ENCODE measurements around the gene KRTAP10-5.
A peak's percentile ranks its signal among the peaks of the same experiment; 100 is the strongest.
"Not testable (repeated sequence)": the region's sequence is repeated elsewhere in the genome, so short reads cannot be mapped to it uniquely, and the experiment has no call there.

KRTAP10-5 gene

DNA sequence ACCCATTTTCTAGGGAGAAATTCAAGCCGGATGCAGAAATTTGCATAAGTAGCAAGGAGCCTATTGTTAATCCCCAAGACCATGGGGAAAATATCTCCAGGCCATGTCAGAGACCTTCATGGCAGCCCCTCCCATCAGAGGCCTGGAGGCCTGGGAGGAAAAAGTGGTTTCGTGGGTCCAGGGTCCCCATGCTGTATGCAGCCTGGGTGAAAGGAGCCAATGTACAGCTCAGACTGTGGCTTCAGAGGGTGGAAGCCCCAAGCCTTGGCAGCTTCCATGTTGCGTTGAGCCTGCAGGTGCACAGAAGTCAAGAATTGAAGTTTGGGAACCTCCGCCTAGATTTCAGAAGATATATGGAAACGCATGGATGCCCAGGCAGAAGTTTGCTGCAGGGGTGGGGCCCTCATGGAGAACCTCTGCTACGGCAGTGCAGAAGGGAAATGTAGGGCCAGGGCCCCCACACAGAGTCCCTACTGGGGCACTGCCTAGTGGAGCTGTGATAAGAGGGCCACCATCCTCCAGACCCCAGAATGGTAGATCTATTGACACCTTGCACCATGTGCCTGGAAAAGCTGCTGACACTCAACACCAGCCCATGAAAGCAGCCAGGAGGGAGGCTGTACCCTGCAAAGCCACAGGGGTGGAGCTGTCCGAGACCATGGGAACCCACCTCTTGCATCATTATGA, 29.9 kb upstream of the KRTAP10-5 start:
- DNase-seq (ENCODE audit: low spot score): not testable (repeated sequence)

DNA sequence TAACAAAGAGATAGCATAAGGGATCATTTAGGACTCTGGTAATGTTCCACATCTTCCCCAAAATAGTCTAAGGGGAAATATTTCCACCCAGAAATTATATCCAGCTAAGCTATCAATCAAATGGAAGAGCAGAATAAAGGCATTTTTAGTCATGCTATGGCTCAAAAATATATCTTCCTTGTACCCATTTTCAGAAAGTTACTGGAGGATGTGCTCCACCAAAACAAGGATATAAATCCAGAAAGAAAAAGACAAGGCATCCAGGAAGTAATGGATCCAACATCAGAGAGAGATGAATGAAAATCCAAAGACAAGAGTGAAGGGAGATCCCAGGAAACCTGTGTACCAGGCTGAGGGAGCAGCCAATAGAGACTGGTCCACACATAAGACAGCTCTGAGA, 28.8 kb upstream of the KRTAP10-5 start:
- DNase-seq (ENCODE audit: low spot score): no peak

DNA sequence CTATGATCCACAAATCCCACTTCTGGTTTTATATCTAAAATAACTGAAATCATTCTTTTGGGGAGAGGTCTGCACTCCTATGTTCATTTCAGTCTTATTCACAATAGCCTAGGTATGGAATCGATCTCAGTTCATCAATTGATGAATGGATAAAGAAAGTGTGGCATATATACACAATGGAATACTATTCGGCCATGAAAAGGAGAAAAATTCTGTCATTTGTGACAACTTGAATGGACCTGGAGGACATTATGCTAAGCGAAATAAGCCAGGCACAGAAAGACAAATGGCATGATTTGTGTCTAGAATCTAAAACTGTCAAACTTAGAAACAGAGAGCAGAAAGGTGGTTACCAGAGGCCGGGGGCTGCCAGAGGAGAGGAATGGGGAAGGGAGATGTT, 26.1 kb upstream of the KRTAP10-5 start:
- no peak for DNase-seq (ENCODE audit: low spot score)

DNA sequence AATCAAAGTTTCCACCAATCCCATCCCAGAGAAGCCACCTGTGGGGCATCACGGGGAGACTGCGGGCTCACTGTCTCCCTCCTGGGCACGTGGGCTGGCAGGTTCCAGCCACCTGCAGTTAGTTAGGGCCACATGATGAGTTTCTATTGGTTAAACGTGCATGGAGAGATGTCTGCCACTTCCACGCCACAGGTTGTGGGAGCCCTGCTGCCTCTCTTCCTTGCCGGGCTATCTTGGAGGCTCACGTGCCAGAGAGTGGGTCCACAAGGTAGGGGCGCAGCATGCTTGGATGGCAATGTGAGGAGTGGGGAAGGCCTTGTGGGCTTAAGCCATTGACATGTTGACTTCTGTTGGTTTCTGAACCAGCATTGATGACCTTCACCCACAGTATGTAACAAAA, 23.5 kb upstream of the KRTAP10-5 start:
- no peak for DNase-seq (ENCODE audit: low spot score)

DNA sequence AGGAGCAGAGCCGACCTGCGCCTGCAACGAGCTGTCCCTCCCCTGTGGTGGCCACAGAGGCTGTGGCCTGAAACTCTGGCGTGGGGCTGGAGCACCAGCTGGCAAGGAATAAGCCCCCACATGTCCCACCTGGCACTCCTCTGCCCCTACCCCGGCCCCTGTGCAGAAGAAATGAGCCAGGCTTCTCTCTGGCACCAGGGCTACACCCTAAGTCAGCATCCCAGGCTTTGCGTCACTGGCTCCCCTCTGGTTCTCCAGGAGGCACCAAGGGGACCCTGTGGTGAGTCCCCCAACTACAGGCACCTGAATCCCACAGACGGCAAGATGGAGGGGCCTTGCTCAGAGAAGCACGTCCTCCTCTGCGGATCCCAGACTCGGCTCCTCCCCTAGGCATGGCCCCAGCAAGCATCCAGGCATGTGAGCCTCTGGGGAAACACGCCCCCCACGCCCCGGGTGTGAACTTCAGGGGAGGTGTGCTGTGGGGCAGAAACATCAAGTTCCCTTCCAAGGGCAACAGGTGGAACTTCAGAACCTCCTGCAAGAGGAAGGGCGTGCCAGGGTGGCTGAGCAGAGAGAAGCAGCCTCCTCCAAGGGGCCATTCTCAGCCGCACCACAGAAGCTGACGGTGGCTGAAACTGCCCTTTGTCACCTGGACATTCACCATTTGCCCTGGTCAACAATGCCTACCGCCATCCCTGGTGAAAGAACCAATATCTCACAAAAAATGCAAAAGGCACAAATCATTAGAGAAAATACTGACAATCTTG, 22.9 kb upstream of the KRTAP10-5 start:
- DNase-seq (ENCODE audit: low spot score): no peak

DNA sequence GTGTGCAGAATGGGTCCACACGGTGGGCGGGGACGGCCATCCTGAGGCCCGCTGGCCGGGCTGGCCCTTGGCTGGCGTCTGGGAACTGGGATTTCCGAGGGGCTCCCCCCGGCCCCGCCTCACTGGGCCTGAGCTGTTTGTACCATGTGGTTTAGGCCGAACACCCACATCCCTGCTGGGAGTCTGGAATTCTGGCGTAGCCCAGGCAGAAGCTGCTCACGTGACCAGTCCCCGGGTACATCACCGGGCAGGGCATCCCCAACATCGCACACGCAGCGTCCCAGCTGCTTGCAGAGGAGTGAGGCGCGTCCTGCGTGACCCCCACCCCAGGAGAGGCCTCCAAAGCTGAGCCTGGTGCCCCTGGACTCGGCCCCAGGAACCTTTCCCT, 22.1 kb upstream of the KRTAP10-5 start:
- DNase-seq (ENCODE audit: low spot score): no peak

DNA sequence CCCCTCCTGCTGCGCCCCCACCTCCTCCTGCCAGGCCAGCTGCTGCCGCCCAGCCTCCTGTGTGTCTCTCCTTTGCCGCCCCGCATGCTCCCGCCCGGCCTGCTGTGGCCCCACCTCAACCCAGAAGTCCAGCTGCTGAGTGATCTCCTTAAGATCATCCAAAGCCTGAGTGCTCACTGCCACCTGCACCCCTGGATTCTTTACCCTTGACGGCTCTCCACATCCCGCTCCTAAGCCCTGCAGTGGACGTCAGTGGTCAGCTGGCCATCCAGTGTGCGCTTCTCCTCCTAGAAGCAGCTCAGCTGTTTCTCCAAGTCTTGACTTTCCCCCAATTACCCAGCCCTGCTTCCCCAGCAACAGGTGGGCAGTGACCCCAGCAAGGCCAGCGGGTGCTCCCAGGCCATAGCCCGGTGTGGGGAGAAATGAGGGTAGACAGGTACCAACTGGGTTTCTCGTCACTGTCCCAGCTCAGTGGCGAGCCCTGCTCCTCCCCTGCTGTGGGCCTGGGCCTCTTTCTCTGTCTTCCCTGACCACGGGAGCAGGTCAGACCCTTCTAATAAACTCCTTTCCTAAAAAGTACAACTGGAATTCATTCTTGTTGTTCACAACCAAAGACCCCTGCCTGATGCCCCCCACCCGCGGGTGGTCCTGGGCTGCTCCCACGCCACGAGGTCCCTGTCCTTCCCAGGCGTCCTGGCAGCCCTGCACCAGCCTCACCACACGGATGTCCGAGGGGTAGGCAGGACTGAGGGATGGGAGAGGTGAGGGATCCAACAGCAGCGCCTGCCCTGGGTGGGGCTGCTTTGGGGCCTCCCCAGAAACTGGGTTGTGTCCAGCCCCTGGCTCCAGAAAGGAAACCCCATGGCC, 21.4 kb upstream of the KRTAP10-5 start:
- no peak for DNase-seq (ENCODE audit: low spot score)

DNA sequence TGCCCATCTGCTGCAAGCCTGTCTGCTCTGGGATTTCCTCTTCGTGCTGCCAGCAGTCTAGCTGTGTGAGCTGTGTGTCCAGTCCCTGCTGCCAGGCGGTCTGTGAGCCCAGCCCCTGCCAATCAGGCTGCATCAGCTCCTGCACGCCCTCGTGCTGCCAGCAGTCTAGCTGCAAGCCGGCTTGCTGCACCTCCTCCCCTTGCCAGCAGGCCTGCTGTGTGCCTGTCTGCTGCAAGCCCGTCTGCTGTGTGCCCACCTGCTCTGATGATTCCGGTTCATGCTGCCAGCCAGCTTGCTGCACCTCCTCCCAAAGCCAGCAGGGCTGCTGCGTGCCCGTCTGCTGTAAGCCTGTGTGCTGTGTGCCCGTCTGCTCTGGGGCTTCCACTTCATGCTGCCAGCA, 20.7 kb upstream of the KRTAP10-5 start:
- DNase-seq (ENCODE audit: low spot score): not testable (repeated sequence)

DNA sequence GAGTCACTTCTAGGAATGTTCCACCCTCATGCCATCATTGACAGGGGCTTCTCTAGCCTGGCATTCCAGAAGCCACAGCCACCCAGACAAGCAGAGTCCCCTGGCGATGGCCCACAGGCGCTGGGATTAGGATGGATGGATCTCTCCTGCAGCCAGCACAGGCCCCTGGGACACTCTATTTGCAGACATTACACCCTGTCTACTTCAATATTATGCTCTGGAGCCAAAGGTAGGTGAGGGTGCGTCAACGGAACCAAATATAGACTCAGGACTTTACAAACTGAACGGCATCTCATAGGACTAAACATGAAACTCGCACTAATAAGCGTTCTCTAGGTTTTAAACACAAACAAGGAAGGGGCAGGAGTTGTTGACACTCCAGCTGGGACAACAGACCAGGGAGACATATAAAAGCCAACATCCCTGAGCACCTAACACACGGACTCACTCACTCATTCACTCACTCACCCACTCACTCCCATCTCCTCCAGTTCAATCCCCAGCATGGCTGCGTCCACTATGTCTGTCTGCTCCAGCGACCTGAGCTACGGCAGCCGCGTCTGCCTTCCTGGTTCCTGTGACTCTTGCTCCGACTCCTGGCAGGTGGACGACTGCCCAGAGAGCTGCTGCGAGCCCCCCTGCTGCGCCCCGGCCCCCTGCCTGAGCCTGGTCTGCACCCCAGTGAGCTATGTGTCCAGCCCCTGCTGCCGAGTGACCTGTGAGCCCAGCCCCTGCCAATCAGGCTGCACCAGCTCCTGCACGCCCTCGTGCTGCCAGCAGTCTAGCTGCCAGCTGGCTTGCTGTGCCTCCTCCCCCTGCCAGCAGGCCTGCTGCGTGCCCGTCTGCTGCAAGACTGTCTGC, 19.9 kb upstream of the KRTAP10-5 start, which contains the start of gene KRTAP10-7:
TSS of gene KRTAP10-7 (plus strand) at position 480 of the 861 bp plus-strand sequence. CDS start at position 505, 25 bp downstream.
- DNase-seq (ENCODE audit: low spot score): not testable (repeated sequence)

DNA sequence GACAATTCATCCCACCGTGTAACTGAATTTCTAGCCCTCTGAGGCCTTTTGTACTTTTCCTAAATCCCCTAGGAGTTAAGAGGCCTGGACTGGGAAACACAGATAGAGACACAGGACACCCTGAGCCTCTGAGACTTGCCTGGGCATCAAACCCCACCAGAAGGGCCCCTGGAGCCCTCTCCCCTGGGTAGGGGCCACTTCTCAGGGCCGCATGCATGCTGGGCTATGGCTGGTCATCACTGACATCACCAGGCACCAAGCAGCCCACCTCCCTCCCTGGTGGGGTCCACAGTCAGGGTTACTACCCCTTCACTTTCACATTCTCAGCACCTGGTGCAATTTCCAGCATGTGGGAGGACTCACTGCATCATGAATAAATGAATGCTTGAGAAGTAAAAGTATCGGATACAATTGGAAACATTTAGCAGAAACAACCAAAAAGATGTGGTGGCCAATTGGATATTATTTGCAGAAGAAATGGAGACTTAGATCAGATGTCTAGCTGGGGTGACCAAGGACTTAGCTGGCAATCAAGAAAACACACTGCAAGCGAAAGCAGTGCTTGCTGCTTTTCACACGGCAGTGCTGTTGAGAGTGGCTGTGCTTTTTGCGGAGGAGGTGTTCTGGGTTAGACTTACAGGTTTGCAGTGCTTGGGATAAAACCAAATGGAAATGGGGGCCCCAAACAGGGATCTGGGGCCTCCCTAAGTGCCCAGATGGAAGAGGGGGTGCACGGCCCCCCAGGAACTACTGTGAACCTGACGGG, 19.0 kb upstream of the KRTAP10-5 start:
- DNase-seq (ENCODE audit: low spot score): no peak

DNA sequence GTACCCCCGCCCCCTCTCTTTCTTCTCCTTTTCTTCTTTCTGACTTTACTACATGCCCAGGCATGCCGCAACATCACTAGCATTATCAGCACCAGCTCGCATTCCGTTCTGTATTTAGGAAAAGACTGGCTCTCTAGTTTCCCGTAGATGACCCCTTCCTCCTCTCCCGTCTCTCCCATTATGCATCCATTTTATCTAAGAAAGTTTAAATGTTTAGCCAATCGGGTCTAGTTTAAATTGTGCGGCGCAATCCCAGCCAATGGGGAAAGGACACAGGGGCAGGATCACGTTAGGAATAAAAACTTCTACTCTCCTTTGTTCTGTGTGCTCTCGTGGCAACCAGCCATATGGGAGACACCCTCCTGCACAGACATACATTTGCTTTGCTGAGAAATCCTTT, 17.7 kb upstream of the KRTAP10-5 start:
- DNase-seq (ENCODE audit: low spot score): no peak

DNA sequence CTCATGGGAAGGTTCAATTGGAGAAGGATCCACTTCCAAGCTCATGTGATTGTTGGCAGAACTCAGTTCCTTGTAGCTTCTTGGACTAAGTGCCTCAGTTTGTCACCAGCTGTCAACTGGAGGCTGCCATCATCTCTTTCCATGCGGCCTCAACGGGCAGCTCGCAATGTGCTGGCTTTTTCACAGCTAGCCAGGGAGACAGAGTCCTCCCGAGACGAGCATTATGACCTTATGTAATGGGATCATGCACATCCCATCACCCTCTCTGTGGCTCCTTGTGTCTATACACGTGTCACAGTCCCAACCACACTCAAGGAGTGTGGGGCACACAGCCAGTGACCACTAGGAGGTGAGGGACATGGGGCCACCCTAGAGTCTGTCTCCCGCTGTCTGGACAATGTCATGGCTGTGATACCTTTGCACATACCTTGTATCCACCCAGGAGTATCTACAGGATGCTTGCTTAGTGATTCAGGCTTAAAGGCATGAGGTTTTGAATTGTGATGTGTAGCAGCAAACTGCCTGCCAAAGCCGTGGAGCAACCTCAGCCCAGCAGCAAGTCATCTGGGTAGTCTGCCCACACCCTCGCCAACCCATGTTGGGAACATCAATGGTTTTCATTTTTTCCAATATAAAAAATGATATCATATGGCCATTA, 15.8 kb upstream of the KRTAP10-5 start:
- DNase-seq (ENCODE audit: low spot score): no peak

DNA sequence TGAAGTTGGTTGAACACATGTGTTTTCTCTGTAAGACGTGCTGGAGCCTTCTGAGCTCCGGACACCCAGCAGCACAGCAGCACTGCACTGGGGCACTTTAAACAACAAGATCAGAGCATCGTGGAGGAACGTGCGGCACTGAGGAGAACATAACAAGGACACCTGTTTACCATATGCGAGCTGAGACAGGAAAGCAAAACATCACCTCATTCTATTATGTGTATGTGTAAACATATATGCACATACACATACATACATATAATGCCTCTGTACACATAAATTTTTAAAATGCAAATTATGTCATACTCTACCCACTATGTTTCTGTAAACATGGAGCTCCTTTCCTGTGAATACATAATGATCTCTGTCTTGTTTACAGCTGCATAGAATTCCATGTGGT, 15.1 kb upstream of the KRTAP10-5 start:
- no peak for DNase-seq (ENCODE audit: low spot score)

DNA sequence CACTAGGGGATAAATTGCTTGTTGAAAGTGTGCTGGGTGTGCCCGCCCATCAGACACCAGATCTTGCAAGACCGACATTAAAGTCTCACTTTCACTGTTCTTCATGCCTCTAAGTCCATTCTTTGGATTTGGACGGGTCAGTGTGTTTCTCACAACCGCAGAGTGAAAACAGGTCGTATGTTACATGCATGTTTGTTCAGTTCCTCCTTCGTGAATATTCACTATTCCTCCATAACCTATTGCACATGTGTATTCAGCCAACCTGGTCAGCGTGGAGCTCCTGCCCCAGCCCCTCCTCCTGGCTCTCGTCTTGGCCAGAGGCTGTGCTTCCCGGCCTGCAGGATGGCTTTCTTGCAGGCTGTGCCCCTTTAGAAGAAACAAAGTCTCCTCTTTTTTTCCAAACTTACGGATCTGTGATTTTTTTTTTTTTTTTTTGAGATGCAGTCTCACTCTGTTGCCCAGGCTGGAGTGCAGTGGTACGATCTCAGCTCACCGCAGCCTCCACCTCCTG, 14.1 kb upstream of the KRTAP10-5 start:
- no peak for DNase-seq (ENCODE audit: low spot score)

DNA sequence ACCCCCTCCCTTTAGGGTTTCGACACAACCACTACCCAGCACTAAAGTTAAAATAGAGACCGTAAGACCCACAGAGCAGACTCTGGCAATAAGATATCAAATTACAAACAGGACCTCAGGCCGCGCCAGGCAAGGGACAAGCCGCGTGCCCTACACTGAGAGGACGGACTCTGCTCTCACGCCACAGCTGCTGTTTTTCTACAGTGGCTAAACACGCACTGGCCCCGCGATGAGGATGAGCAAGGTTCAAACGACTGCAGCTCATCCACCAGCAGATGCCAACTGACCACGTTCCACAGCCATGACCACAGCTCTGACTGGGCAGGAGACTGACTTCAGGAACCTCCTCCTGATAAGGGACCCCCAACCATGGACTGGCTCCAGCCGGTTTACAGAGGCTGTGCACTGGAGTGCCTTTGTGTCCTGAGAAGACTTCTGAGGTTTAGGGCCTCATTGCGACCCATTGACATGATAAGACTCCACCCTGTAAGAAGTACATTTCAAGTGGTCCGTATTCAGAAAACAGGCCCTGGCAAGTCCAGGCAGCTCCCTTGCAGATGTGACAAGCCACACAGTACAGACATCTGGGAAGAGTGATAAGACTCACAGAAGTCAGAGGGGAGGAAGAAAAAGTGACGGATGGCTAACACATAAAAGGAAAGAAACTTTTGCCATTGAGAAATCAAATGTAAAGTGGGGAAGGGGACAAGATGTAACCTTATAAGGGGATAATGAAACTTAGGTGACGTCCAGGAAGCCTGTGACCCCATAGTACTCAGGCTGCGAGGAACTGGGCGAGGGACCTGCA, 13.4 kb upstream of the KRTAP10-5 start:
- DNase-seq (ENCODE audit: low spot score): peak; percentile 83

DNA sequence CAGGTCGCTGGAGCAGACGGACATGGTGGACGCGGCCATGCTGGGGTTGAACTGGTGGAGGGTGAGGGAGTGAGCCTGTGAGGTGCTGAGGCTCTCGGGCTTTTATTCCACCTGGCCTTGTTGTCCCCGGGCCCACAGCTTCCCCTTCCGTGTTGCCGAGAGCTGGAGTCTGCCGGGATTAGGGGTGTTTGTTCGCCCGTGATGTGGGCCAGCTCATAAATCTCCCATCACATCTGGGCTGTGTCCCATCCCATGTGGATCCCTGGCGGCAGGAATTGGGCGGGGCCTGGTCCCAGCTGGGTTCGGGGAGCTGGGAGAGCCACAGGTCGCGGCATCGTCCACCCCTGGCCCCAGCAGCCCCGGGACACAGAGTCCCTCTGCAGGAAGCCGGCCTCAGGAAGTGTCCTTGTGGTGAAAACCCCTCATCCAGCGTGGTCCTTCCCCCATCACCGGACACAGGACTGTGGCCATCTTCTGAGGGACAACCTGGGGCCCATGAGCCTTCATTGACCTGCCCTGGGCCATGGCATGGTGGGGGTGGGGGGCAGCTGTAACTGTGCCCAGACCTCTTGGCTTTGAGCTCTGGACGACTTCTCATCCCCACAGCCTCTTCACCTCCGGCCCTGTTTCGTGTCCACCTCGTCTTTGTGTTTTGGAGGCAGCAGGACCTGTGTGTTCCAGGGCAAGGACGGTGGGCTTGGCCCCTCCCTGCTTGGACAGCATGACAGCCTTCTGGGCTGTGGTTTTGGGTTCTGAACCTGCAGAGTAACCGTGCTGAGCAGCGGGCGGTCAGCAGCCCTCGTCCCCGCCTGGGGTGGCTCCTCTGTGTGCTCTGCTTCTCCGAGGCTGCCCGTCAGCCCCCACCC, 12.3 kb upstream of the KRTAP10-5 start, which contains the start of gene KRTAP10-6:
TSS of gene KRTAP10-6 (minus strand) at position 60 of the 866 bp plus-strand sequence. CDS start at position 39, 21 bp downstream.
- DNase-seq (ENCODE audit: low spot score): no peak

DNA sequence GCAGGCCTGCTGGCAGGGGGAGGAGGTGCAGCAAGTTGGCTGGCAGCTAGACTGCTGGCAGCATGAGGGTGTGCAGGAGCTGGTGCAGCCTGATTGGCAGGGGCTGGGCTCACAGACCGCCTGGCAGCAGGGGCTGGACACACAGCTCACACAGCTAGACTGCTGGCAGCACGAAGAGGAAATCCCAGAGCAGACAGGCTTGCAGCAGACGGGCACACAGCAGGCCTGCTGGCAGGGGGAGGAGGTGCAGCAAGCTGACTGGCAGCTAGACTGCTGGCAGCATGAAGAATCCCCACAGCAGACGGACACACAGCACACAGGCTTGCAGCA, 11.4 kb upstream of the KRTAP10-5 start:
- DNase-seq (ENCODE audit: low spot score): not testable (repeated sequence)

Measured in hematopoietic multipotent progenitor cell treated with erythropoietin and hydrocortisone succinate and interleukin-3 and kit ligand, for 15 days (in vitro differentiated cells).